ENCODE measurements around the gene ERC2.

Gene ERC2

DNA sequence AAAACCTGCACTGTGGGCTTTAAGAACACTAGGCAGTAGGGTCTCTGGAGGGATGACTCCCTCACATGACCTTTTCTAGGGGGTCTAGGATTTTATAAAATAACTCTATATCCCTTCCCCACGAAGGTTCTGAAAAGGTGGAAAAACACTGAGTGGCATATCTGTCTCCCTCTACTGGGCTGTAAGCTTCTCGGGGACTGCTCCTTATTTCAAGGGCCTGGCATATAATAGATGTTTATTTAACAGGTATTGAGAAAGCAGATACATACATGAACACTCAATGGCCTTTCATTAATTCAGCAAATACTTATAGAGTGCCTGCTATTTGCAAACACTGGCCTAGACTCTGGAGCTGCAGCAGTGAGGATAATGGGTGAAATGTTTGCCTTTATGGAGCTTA, 834.9 kb downstream of the ERC2 start:
- H3K4me1 ChIP-seq (ENCODE audit: control insufficient read depth, insufficient read depth, low read length): peaks cover 4% of the 10 kb centered on the region
- CTCF ChIA-PET: interaction anchor here (0.6 kb wide), 1 partner anchor 121 kb away, joined by 3 read pairs; no protein-coding TSS in a partner anchor
- peak; percentile 59 for TF ChIP-seq ZNF664 (tag by site-specific recombination; IDR thresholded peaks at IDR 0.05)
- TF ChIP-seq ZNF335 (tag by site-specific recombination; conservative IDR thresholded peaks at IDR 0.05): no peak
- POLR2A ChIA-PET: no interaction called here
- H3K4me3 ChIP-seq (ENCODE audit: low read depth, low read length): no peak overlapping the region
- H3K9me3 ChIP-seq (ENCODE audit: control insufficient read depth, insufficient read depth, low read depth, low read length): no peaks in the 10 kb centered on the region
- H3K27ac ChIP-seq (ENCODE audit: extremely low read depth, low read depth, low read length): no peak overlapping the region
- H3K36me3 ChIP-seq (ENCODE audit: control insufficient read depth in 2 of 2, insufficient read depth in 1 of 2, low read length in 2 of 2): no peaks in the 10 kb centered on the region

DNA sequence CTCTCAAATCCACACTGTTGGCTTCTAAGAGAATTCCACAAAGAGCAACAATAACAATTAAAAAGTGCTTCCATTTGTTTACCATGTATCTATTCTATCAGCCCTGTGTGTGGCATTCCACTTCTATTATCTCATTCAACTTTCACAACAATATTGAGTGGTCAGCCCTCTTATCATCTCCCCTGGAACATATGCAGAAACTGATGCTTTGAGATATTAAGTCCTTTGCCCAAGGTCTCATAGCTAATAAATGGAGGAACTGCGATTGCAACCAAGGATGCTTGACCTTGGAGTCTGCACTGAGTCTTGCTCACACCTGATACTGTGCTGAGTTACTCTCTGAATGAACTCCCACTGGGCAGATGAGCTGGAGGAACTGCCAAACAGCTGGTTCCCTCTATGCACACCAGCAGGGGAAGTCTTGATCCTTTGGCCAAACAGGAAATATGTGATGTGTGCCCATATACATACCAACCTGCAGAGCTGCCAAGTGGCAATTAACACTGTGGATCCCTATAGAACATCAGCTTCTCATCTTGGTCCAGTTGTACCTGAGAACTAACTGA, 836.4 kb downstream of the ERC2 start:
- H3K27ac ChIP-seq (ENCODE audit: extremely low read depth, low read depth, low read length): no peak overlapping the region
- ChIA-PET CTCF (interaction anchor here (0.9 kb wide), 1 partner anchor 410 kb away, joined by 3 read pairs; no protein-coding TSS in a partner anchor), POLR2A (no interaction called here)
- H3K36me3 ChIP-seq (ENCODE audit: control insufficient read depth in 2 of 2, insufficient read depth in 1 of 2, low read length in 2 of 2): no peaks in the 10 kb centered on the region
- no peaks in the 10 kb centered on the region for H3K9me3 ChIP-seq (ENCODE audit: control insufficient read depth, insufficient read depth, low read depth, low read length)
- H3K4me3 ChIP-seq (ENCODE audit: low read depth, low read length): no peak overlapping the region
- TF ChIP-seq, protein P1, sequence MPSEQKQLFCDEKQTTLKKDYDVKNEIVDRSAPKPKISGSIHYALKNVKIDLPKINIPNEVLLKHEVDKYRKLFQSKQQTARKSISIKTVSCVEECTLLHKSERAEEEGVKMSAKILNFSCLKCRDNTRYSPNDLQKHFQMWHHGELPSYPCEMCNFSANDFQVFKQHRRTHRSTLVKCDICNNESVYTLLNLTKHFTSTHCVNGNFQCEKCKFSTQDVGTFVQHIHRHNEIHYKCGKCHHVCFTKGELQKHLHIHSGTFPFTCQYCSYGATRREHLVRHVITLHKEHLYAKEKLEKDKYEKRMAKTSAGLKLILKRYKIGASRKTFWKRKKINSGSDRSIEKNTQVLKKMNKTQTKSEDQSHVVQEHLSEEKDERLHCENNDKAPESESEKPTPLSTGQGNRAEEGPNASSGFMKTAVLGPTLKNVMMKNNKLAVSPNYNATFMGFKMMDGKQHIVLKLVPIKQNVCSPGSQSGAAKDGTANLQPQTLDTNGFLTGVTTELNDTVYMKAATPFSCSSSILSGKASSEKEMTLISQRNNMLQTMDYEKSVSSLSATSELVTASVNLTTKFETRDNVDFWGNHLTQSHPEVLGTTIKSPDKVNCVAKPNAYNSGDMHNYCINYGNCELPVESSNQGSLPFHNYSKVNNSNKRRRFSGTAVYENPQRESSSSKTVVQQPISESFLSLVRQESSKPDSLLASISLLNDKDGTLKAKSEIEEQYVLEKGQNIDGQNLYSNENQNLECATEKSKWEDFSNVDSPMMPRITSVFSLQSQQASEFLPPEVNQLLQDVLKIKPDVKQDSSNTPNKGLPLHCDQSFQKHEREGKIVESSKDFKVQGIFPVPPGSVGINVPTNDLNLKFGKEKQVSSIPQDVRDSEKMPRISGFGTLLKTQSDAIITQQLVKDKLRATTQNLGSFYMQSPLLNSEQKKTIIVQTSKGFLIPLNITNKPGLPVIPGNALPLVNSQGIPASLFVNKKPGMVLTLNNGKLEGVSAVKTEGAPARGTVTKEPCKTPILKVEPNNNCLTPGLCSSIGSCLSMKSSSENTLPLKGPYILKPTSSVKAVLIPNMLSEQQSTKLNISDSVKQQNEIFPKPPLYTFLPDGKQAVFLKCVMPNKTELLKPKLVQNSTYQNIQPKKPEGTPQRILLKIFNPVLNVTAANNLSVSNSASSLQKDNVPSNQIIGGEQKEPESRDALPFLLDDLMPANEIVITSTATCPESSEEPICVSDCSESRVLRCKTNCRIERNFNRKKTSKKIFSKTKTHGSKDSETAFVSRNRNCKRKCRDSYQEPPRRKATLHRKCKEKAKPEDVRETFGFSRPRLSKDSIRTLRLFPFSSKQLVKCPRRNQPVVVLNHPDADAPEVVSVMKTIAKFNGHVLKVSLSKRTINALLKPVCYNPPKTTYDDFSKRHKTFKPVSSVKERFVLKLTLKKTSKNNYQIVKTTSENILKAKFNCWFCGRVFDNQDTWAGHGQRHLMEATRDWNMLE (tag by site-specific recombination; conservative IDR thresholded peaks at IDR 0.05; ENCODE audit: low read depth): no peak
- TF ChIP-seq ZNF843 (tag by site-specific recombination; IDR thresholded peaks at IDR 0.05) (no peak), ZNF571 (tag by site-specific recombination; IDR thresholded peaks at IDR 0.05) (no peak), ZNF629 (tag by site-specific recombination; IDR thresholded peaks at IDR 0.05) (no peak), ZNF37A (tag by site-specific recombination; IDR thresholded peaks at IDR 0.05) (no peak), ZBTB8A (tag by site-specific recombination; IDR thresholded peaks at IDR 0.05) (no peak), ZNF585B (tag by site-specific recombination; IDR thresholded peaks at IDR 0.05) (no peak), MYNN (tag by site-specific recombination; IDR thresholded peaks at IDR 0.05; ENCODE audit: borderline replicate concordance) (no peak)
- TF ChIP-seq, protein P2, sequence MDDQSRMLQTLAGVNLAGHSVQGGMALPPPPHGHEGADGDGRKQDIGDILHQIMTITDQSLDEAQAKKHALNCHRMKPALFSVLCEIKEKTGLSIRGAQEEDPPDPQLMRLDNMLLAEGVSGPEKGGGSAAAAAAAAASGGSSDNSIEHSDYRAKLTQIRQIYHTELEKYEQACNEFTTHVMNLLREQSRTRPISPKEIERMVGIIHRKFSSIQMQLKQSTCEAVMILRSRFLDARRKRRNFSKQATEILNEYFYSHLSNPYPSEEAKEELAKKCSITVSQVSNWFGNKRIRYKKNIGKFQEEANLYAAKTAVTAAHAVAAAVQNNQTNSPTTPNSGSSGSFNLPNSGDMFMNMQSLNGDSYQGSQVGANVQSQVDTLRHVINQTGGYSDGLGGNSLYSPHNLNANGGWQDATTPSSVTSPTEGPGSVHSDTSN (CRISPR knock-in tag; IDR thresholded peaks at IDR 0.05): no peak
- H3K4me1 ChIP-seq (ENCODE audit: control insufficient read depth, insufficient read depth, low read length): peaks cover 4% of the 10 kb centered on the region

DNA sequence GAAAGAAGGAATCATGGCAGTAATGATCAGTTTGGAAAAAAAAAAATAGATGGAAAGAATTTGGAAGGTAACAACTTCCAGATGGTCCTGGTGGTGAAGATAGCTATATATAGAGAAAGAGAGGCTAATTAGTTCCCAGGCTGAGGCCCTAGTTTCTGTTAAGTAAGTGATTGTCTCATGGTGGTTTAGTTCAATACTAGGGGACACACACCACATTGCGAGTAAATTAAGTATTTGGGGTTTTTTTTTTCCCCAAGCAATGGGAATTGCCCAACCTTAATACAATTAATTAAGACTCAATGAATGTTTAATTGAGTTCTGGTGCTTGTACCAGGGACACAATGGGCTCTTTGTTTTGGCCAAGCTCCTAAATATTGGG, 837.4 kb downstream of the ERC2 start:
- TF ChIP-seq, protein P3, sequence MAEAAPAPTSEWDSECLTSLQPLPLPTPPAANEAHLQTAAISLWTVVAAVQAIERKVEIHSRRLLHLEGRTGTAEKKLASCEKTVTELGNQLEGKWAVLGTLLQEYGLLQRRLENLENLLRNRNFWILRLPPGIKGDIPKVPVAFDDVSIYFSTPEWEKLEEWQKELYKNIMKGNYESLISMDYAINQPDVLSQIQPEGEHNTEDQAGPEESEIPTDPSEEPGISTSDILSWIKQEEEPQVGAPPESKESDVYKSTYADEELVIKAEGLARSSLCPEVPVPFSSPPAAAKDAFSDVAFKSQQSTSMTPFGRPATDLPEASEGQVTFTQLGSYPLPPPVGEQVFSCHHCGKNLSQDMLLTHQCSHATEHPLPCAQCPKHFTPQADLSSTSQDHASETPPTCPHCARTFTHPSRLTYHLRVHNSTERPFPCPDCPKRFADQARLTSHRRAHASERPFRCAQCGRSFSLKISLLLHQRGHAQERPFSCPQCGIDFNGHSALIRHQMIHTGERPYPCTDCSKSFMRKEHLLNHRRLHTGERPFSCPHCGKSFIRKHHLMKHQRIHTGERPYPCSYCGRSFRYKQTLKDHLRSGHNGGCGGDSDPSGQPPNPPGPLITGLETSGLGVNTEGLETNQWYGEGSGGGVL (tag by site-specific recombination; IDR thresholded peaks at IDR 0.05): no peak
- TF ChIP-seq ZNF138 (tag by site-specific recombination; IDR thresholded peaks at IDR 0.05; ENCODE audit: borderline replicate concordance) (no peak), ZNF548 (tag by site-specific recombination; IDR thresholded peaks at IDR 0.05) (no peak), ZNF155 (tag by site-specific recombination; IDR thresholded peaks at IDR 0.05) (no peak), ZNF626 (tag by site-specific recombination; IDR thresholded peaks at IDR 0.05) (no peak), ZNF121 (tag by site-specific recombination; IDR thresholded peaks at IDR 0.05) (no peak), KLF8 (tag by site-specific recombination; IDR thresholded peaks at IDR 0.05) (no peak), ZSCAN23 (tag by site-specific recombination; IDR thresholded peaks at IDR 0.05) (no peak), ZNF558 (tag by site-specific recombination; IDR thresholded peaks at IDR 0.05) (no peak), HOXD13 (CRISPR knock-in tag; IDR thresholded peaks at IDR 0.05; ENCODE audit: borderline replicate concordance) (no peak), ZNF501 (tag by site-specific recombination; IDR thresholded peaks at IDR 0.05) (no peak)
- TF ChIP-seq, protein P4, sequence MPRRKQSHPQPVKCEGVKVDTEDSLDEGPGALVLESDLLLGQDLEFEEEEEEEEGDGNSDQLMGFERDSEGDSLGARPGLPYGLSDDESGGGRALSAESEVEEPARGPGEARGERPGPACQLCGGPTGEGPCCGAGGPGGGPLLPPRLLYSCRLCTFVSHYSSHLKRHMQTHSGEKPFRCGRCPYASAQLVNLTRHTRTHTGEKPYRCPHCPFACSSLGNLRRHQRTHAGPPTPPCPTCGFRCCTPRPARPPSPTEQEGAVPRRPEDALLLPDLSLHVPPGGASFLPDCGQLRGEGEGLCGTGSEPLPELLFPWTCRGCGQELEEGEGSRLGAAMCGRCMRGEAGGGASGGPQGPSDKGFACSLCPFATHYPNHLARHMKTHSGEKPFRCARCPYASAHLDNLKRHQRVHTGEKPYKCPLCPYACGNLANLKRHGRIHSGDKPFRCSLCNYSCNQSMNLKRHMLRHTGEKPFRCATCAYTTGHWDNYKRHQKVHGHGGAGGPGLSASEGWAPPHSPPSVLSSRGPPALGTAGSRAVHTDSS (tag by site-specific recombination; IDR thresholded peaks at IDR 0.05): no peak
- CTCF ChIA-PET: interaction anchor here (0.7 kb wide), 1 partner anchor 26 kb away, joined by 3 read pairs; no protein-coding TSS in a partner anchor

More for the DNA sequence above, 837.4 kb downstream of the ERC2 start:
- Histone ChIP-seq H3K4me1 (ENCODE audit: control insufficient read depth, insufficient read depth, low read length) (peaks cover 4% of the 10 kb centered on the region), H3K9me3 (ENCODE audit: control insufficient read depth, insufficient read depth, low read depth, low read length) (no peaks in the 10 kb centered on the region), H3K36me3 (ENCODE audit: control insufficient read depth in 2 of 2, insufficient read depth in 1 of 2, low read length in 2 of 2) (no peaks in the 10 kb centered on the region), H3K27ac (ENCODE audit: extremely low read depth, low read depth, low read length) (no peak overlapping the region), H3K4me3 (ENCODE audit: low read depth, low read length) (no peak overlapping the region)
- POLR2A ChIA-PET: no interaction called here

All from HEK293 (cell line).